ENCODE data around the gene CDK18. TPM values are rescaled to one million over a fixed set of nuclear protein-coding genes. Genes with fewer than 3 reads are reported as not detected.

Gene CDK18
- total and polyA plus RNA-seq, 10 of the 15 experiments (the other 5 are each of a cell fraction or from before 2014, with no cell fraction given): 0.13 to 4.4 (median 0.52) TPM; not detected in 2

- RAD21 ChIA-PET (ENCODE audit: unreplicated experiment): interaction anchor here (2.0 kb wide), 1 partner anchor 29 kb away, joined by 9 read pairs; no protein-coding TSS in a partner anchor
- FAIRE-seq (no peak), ATAC-seq (no peak), DNase-seq (ENCODE audit: low read depth, low spot score) (no peak)
- CTCF ChIA-PET: no interaction called here
- SMC1A ChIA-PET (ENCODE audit: uncharacterized antibody, unreplicated experiment): interaction anchor here (1.3 kb wide), 1 partner anchor 16 kb away, joined by 5 read pairs; no protein-coding TSS in a partner anchor
- Histone ChIP-seq H3K4me3 (no peak overlapping the region), H2AFZ (ENCODE audit: control insufficient read depth, low read depth, low read length) (no peak overlapping the region), H3K36me3 (ENCODE audit: control insufficient read depth in 2 of 2, insufficient read depth in 2 of 2, low read length in 1 of 2) (no peaks in the 10 kb centered on the region), H3K4me2 (ENCODE audit: control insufficient read depth, insufficient read depth) (no peak overlapping the region), H3K27ac (ENCODE audit: control insufficient read depth, insufficient read depth) (no peak overlapping the region), H3K4me1 (ENCODE audit: control insufficient read depth, insufficient read depth, low read length) (no peaks in the 10 kb centered on the region), H4K20me1 (ENCODE audit: control insufficient read depth, insufficient read depth) (no peaks in the 10 kb centered on the region; the same call in 1 of the 2 replicates), H3K27me3 (replicated peaks in 1 of 2; ENCODE audit: control insufficient read depth in 2 of 2, insufficient read depth in 2 of 2, low read length in 1 of 2) (peaks cover 17 to 20% of the 10 kb centered on the region in 2 experiments), H3K9ac (ENCODE audit: control insufficient read depth, insufficient read depth, low read length) (no peak overlapping the region), H3K9me3 (replicated peaks; ENCODE audit: control insufficient read depth, insufficient read depth, low read length) (no peaks in the 10 kb centered on the region), H3K79me2 (ENCODE audit: control insufficient read depth, insufficient read depth, low read length) (no peaks in the 10 kb centered on the region)
- BruUV-seq (replicated peaks): no TSS peak
- intact Hi-C loops (cut with micrococcal nuclease; ENCODE audit: unreplicated experiment) (no loop called here), in situ Hi-C loops (cut with MboI) (no loop called here)
- WGBS (ENCODE audit: insufficient coverage, insufficient replicate concordance, low lambda C conversion rate, missing lambda C conversion rate): 4% methylated on average over 26 of the region's 74 CpGs
- POLR2A ChIA-PET: interaction anchor here (0.5 to 2.0 kb wide), 2 partner anchors 21 to 23 kb away, joined by 3 to 4 read pairs; no protein-coding TSS in a partner anchor
- no peak for TF ChIP-seq MYB (IDR thresholded peaks at IDR 0.05; ENCODE audit: borderline replicate concordance, low read depth, low read length)
- TF ChIP-seq USF2 (IDR thresholded peaks at IDR 0.05; ENCODE audit: borderline replicate concordance, low read depth, low read length): no peak
- TF ChIP-seq WRNIP1 (IDR thresholded peaks at IDR 0.05; ENCODE audit: borderline replicate concordance, low read depth, low read length): no peak
- no peak for TF ChIP-seq IRF4 (IDR thresholded peaks at IDR 0.05; ENCODE audit: low read depth, low read length)
- TF ChIP-seq NFXL1 (IDR thresholded peaks at IDR 0.05; ENCODE audit: borderline replicate concordance): no peak
- no peak for TF ChIP-seq MTA3 (IDR thresholded peaks at IDR 0.05; ENCODE audit: borderline replicate concordance, low read length)
- TF ChIP-seq LARP7 (IDR thresholded peaks at IDR 0.05): no peak
- no peak for TF ChIP-seq ATF2 (IDR thresholded peaks at IDR 0.05; ENCODE audit: low read length)
- no peak for TF ChIP-seq ESRRA (IDR thresholded peaks at IDR 0.05; ENCODE audit: low read length)
- no peak for TF ChIP-seq ZNF592 (IDR thresholded peaks at IDR 0.05)
- no peak for TF ChIP-seq FOXM1 (IDR thresholded peaks at IDR 0.05; ENCODE audit: low read depth, low read length)
- TF ChIP-seq BACH1 (IDR thresholded peaks at IDR 0.05; ENCODE audit: borderline replicate concordance): no peak
- no peak for TF ChIP-seq FOXK2 (IDR thresholded peaks at IDR 0.05)
- TF ChIP-seq ZBTB33 (IDR thresholded peaks at IDR 0.05): no peak
- TF ChIP-seq BRCA1 (IDR thresholded peaks at IDR 0.05; ENCODE audit: low read depth, low read length): no peak
- no peak for TF ChIP-seq PAX5 (IDR thresholded peaks at IDR 0.05; ENCODE audit: borderline replicate concordance, low read depth, low read length)
Observed at GRCh38 chr1:205456868-205457745, 47.4 kb upstream of the CDK18 start.

Measured in GM12878 (cell line).